GM21381 (cell line): ENCODE results near the gene FGD5.

ENCODE experiments used
- ATAC-seq: cut with Tn5 transposase; IDR thresholded peaks from one replicate; pipeline ENCODE4 v1.9.1; 2021; ENCODE audit warnings: mild to moderate bottlenecking, moderate library complexity; ENCODE audit not compliant: unreplicated experiment

Gene FGD5

GRCh38 chr3:14823910-14824629 is 5.3 kb downstream of the FGD5 start:
- ATAC-seq: no peak

DNA sequence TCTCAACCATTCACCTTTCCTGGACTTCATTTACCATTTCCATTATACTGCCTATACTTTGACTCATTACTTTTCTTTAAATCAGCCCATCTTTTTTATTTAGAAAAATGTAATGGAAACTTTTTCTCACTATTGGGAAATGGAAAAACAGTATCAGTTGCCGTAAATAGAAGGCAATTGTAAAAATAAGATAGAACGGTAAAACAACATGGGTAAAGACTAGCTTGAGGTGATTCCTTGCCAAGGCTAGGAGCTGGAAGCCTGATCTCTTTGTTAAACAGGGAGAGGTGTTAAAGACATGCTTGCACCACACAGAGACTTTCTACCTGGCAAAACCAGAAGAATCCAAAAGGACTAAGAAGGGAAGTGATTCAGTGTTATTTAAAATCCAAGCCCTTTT is 5.9 kb downstream of the FGD5 start:
- ATAC-seq: no peak

DNA sequence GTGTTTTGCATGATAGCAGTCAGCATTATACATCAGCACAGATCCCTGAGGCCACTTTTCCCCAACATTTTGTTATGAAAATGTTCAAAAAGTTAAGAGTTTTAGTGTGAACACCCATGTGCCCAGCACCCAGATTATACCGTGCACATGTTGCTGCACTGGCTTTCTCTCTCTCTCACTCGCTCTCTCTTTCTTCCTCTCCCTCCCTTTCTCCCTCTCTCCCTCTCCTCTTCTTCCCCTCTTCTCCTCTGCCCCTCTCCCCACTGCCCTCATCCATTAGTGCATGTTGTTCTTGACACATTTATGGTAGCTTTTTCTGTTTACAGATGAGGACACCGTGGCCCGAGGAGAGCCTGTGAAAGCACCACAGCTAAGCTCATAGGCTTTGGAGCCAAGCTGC is 7.3 kb downstream of the FGD5 start:
- ATAC-seq: no peak

DNA sequence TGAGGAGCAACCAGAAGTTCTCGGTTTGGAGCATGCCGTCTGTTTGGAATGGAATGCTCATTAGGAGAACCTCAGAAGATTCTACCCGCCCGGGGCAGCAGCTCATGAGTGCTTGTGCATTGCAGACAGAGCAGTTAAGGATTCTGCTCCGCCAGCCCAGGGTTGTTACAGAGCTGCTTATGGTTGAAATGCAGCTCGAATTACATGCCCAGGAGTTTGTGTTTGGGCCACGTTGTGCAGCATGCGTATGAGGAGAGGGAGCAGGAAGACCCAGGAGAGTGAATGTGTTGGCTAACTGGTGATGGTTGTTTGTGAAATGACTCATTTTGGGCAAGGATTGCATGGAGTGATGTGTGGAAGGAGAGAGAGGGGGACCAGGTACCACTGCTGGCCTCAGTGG is 9.0 kb downstream of the FGD5 start:
- no peak for ATAC-seq

DNA sequence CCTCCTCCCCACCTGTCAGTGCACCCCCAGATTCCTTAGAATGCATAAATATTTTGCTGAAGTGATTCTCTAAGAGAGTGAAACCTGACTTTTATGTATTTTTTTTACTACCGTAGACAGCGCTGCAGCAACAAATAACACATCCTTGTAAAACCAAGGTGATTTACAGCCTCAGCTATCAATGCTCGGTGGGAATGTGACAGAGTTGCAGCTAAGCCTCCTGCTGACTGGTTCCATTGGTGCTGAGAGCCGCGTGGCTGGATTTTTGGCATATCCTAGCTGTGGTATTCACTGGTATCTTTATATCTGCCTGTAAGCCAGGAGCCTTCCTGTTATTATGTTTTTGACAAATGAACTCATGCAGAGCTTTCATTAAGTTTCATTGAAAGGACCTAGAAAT is 11.0 kb downstream of the FGD5 start:
- no peak for ATAC-seq

DNA sequence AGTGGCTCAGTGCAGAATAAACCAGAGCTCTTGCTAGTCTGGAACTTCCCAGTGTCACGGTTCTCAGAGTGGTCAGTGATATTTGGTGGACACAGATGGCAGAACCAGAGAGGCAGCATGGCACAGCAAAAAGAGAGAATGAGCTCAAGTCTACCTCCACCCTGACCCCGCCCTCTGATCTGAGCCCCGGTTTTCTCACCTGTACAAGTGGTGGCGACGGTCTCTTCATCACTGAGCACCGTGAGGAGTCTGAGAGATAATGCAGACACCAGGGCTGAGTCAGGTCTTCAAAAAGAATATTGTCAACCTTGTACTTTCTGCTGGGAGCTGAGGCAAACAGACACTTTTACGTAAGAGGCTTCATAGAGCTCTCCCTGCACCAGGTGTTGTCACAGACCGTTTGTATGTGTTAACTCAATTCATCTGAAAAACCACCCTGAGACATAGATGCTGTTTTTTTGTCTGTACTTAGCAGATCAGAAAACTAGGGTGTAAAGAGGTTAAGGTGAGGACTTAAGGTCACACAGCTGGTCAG is 13.2 kb downstream of the FGD5 start:
- ATAC-seq: no peak

- ATAC-seq: no peak
These were observed 14.4 kb downstream of the FGD5 start for GRCh38 chr3:14832975-14833722.

DNA sequence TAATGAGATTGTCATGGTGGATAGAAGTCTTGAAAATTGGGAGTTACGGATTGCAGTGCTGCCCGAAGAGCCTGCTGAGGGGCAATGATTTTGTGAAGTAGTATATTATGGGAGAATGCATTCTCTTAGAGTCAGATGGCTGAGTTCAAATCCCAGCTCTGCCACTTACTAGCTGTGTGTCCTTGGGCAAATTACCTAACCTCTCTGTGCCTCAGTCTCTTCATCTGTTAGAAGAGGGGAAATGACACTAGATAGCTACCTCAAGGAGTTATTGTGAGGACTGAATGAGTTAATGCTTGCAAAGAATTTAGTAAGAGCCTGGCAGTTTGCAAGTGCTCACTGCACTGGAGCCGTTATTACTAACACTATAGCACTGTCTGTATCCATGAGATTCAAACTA is 15.4 kb downstream of the FGD5 start:
- ATAC-seq: no peak

DNA sequence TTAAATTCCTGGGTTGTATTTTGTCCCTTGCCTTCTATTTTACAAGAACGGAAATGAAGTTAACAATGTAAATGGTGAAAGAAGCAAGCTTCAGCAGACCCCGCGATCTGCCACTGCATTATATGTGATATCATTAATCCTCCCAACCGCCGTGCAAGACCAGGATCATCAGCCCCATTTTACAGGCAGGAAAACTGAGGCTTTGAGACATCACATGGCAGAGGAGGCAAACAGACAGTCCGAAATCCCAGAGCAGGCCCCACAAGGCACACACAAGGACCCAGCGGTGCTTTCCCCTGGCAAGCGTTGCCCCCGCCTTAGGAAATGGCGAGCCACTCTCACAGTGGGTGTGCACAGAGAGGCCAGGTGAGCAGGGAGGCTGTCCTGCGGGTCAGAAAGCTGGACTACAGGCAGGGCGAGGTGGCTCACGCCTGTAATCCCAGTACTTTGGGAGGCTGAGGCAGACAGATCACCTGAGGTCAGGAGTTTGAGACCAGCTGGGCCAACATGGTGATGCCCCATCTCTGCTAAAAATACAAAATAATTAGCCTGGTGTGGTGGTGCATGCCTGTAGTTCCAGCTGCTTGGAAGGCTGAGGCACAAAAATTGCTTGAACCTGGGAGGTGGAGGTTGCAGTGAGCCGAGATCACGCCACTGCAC is 16.2 kb downstream of the FGD5 start:
- ATAC-seq: no peak

DNA sequence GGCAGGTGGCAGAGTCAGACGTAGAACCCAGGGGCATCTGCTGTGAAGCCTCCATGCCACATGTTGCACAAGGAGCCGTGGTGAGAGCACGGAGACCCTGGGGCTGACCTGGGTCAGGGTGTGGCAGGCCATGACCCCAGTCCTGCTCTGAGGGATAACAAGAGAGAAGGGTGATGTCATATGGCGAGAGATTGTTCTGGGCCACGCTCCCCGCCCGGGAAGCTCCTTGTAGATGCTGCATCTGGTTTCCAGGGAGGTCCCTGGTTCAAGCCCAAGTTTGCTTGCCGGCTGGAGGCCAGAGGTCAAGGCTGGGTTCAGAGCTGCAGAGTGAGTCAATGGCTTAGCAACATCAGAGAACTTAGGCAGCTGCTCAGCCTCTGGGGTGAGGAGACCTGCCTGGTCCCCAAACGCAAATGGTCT is 17.3 kb downstream of the FGD5 start:
- no peak for ATAC-seq

DNA sequence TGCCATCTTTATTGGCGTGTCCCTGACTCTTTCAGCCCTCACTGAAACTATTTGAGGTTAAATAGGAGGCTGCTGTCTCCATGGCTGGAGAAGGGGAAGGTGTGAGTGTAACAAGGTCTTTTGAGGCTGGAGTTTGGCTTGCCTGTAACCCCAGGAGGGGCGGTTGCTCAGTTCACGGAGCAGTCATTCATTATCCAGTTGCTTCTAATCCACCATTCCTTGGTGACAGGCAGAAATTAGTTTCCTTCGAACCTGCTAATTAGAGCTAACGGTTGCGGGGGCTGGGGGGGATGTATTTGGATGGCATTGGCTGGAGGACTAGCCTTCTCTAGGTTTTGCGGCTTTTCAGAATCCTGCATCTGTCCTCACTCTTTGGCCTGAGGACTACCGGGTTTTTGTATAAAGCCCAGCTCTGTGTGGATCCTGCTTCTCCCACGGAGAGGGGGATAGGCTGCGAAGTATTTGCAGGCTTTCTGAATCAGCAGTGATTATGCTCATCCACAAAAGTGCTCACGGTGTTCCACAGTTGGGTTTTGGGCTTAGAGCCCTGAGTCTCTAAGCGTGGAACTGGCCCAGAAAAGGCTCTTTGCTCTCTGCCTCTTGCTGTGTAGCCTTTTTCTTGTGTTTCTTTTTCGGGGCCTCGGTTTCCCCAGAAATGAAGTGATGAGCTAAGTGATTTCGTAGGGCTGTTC is 18.6 kb downstream of the FGD5 start:
- ATAC-seq: no peak

GRCh38 chr3:14837878-14838258 is 19.1 kb downstream of the FGD5 start:
- ATAC-seq: no peak

GRCh38 chr3:14839236-14839635 is 20.5 kb downstream of the FGD5 start:
- ATAC-seq: no peak

- no peak for ATAC-seq
These were observed 23.1 kb downstream of the FGD5 start for GRCh38 chr3:14841836-14842235.

DNA sequence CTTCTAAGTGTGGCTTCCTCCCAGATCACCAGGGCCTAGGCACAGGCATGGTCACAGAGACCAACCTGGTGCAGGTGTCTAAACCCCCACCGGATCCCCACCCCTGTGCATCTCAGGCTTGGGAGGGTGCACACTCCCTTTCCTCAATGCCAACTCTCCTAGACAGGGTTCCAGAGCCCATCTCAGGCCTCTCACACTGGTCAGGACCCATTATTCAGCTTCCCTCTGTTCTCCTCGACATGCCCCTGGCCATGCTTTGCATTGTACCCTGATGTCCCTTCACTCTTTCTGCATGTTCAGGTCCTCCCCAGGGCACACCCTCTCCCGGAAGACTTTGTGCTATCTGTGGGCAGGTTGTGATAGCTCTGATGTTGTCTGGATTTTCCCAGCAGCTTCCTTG is 23.5 kb downstream of the FGD5 start:
- ATAC-seq: no peak

GRCh38 chr3:14843321-14843720 is 24.6 kb downstream of the FGD5 start:
- no peak for ATAC-seq

GRCh38 chr3:14844386-14845170 is 25.8 kb downstream of the FGD5 start:
- ATAC-seq: no peak

GRCh38 chr3:14845180-14845579 is 26.4 kb downstream of the FGD5 start:
- ATAC-seq: no peak

- ATAC-seq: no peak
These were observed 27.1 kb downstream of the FGD5 start for GRCh38 chr3:14845826-14846225.

- ATAC-seq: no peak
These were observed 27.6 kb downstream of the FGD5 start for GRCh38 chr3:14846226-14846880.
